Suprapubic skin (tissue), 4 donors: Measurements from ENCODE around the gene RFX3. TPM values are rescaled to one million over a fixed set of nuclear protein-coding genes. Genes with fewer than 3 reads are reported as not detected.
A peak's percentile ranks its signal among the peaks of the same experiment; 100 is the strongest.

Source experiments
- DNase-seq, 2 donors: peaks; one replicate each; pipeline ENCODE4 v3.0.0-alpha.2; 2019; ENCODE audit warnings: low spot score in 2 of 2
- H3K27ac ChIP-seq: fragments of 200-600 bp; sonication (generic); one replicate; pipeline ENCODE4 v1.5.1; 2019
- H3K27me3 ChIP-seq: fragments of 200-600 bp; sonication (generic); one replicate; pipeline ENCODE4 v1.5.1; 2019
- H3K36me3 ChIP-seq: fragments of 200-600 bp; sonication (generic); one replicate; pipeline ENCODE4 v1.5.1; 2019
- H3K4me1 ChIP-seq: fragments of 200-600 bp; sonication (generic); one replicate; pipeline ENCODE4 v1.5.1; 2019
- H3K4me3 ChIP-seq: fragments of 200-600 bp; sonication (generic); one replicate; pipeline ENCODE4 v1.5.1; 2019; ENCODE audit warnings: mild to moderate bottlenecking
- H3K9me3 ChIP-seq: fragments of 200-600 bp; sonication (generic); one replicate; pipeline ENCODE4 v1.5.1; 2019
- CTCF ChIP-seq, 2 donors: fragments of 200-600 bp in 1 of 2; fragments of 450-650 bp in 1 of 2; sonication (generic) in 1 of 2; IDR thresholded peaks; one replicate each; pipeline ENCODE4 v1.5.1; 2016 to 2019; ENCODE audit warnings: antibody characterized with exemption in 2 of 2, mild to moderate bottlenecking in 1 of 2, moderate library complexity in 1 of 2
- EP300 ChIP-seq: sonication (generic); formaldehyde crosslinking; IDR thresholded peaks from one replicate; pipeline ENCODE4 v1.6.1; 2017; ENCODE audit warnings: antibody characterized with exemption
- POLR2A ChIP-seq, 2 donors: fragments of 450-650 bp; IDR thresholded peaks; one replicate each; pipeline ENCODE4 v1.6.1; 2017; ENCODE audit warnings: antibody characterized with exemption in 2 of 2, mild to moderate bottlenecking in 2 of 2, moderate library complexity in 2 of 2
- POLR2AphosphoS5 ChIP-seq, 3 donors: sonication (generic); formaldehyde crosslinking; IDR thresholded peaks; one replicate each; pipeline ENCODE4 v1.6.1; 2017; ENCODE audit warnings: antibody characterized with exemption in 3 of 3
- WGBS: methylation state at CpG from one replicate; pipeline ENCODE4 v1.1.5; 2018; 5-methylcytosine and 5-hydroxymethylcytosine counted together
- total RNA-seq, 4 donors: library from RNA; depleted of rRNA; stranded (reverse); fragments of >200 nt; gene quantifications; one replicate each; pipeline ENCODE4 v1.1.0, GENCODE V29; 2016

RFX3 gene
- total RNA-seq, 4 donors from 2014 or later: 7.7 to 23.5 (median 9.4) TPM

- DNase-seq: no peak
- H3K4me3 ChIP-seq: no peak overlapping the region
- no peak for TF ChIP-seq POLR2AphosphoS5 (IDR thresholded peaks at IDR 0.05)
- no peak for TF ChIP-seq CTCF (IDR thresholded peaks at IDR 0.05)
- no peak for TF ChIP-seq EP300
- no peak for TF ChIP-seq POLR2A (IDR thresholded peaks at IDR 0.05)
Observed at GRCh38 chr9:3244963-3245653, 280.7 kb downstream of the RFX3 start.

GRCh38 chr9:3243683-3244082 is 282.1 kb downstream of the RFX3 start:
- H3K4me1 ChIP-seq: no peaks in the 10 kb centered on the region
- H3K27me3 ChIP-seq: no peaks in the 10 kb centered on the region
- H3K36me3 ChIP-seq: no peaks in the 10 kb centered on the region
- H3K4me3 ChIP-seq: no peak overlapping the region
- TF ChIP-seq EP300 (no peak), POLR2A (IDR thresholded peaks at IDR 0.05) (no peak), CTCF (IDR thresholded peaks at IDR 0.05) (no peak), POLR2AphosphoS5 (IDR thresholded peaks at IDR 0.05) (no peak)
- H3K27ac ChIP-seq: no peak overlapping the region
- H3K9me3 ChIP-seq: no peaks in the 10 kb centered on the region
- no peak for DNase-seq
- WGBS: 89% methylated on average over 4 of the region's 4 CpGs

More at GRCh38 chr9:3244963-3245653, 280.7 kb downstream of the RFX3 start:
- Histone ChIP-seq H3K9me3 (no peaks in the 10 kb centered on the region), H3K27me3 (no peaks in the 10 kb centered on the region), H3K36me3 (no peaks in the 10 kb centered on the region), H3K27ac (no peak overlapping the region), H3K4me1 (no peaks in the 10 kb centered on the region)
- 89% methylated on average over 5 of the region's 5 CpGs for WGBS

GRCh38 chr9:3241290-3241689 is 284.5 kb downstream of the RFX3 start:
- Histone ChIP-seq H3K27ac (no peak overlapping the region), H3K36me3 (no peaks in the 10 kb centered on the region), H3K4me3 (no peak overlapping the region), H3K9me3 (no peaks in the 10 kb centered on the region), H3K27me3 (no peaks in the 10 kb centered on the region), H3K4me1 (no peaks in the 10 kb centered on the region)
- WGBS: 57% methylated on average over 3 of the region's 3 CpGs
- TF ChIP-seq POLR2AphosphoS5 (IDR thresholded peaks at IDR 0.05) (no peak), EP300 (no peak), POLR2A (IDR thresholded peaks at IDR 0.05) (no peak), CTCF (IDR thresholded peaks at IDR 0.05) (no peak)
- no peak for DNase-seq

GRCh38 chr9:3240656-3241268 is 285.0 kb downstream of the RFX3 start:
- H3K36me3 ChIP-seq: no peaks in the 10 kb centered on the region
- TF ChIP-seq POLR2A (IDR thresholded peaks at IDR 0.05) (no peak), CTCF (IDR thresholded peaks at IDR 0.05) (peak; percentile 10 to 65)
- DNase-seq: no peak
- 52% methylated on average over 3 of the region's 3 CpGs for WGBS
- H3K27ac ChIP-seq: no peak overlapping the region
- H3K4me1 ChIP-seq: no peaks in the 10 kb centered on the region
- no peaks in the 10 kb centered on the region for H3K27me3 ChIP-seq
- H3K9me3 ChIP-seq: no peaks in the 10 kb centered on the region
- H3K4me3 ChIP-seq: no peak overlapping the region

- H3K27ac ChIP-seq: no peak overlapping the region
- H3K9me3 ChIP-seq: no peaks in the 10 kb centered on the region
- H3K27me3 ChIP-seq: no peaks in the 10 kb centered on the region
- H3K36me3 ChIP-seq: no peaks in the 10 kb centered on the region
- H3K4me3 ChIP-seq: no peak overlapping the region
- 93% methylated on average over 4 of the region's 4 CpGs for WGBS
- no peaks in the 10 kb centered on the region for H3K4me1 ChIP-seq
- TF ChIP-seq EP300 (no peak), CTCF (IDR thresholded peaks at IDR 0.05) (no peak), POLR2A (IDR thresholded peaks at IDR 0.05) (no peak), POLR2AphosphoS5 (IDR thresholded peaks at IDR 0.05) (no peak)
- DNase-seq: no peak
Observed at GRCh38 chr9:3239240-3239639, 286.6 kb downstream of the RFX3 start.
